ENCODE results near the gene RASD1. TPM values are rescaled to one million over a fixed set of nuclear protein-coding genes. Genes with fewer than 3 reads are reported as not detected.

The RASD1 gene
- total RNA-seq, 1 donor from 2014 or later: 9.2 TPM

Small RNA genes lying within 50 kb of the gene (small RNA-seq; reads per million reads assigned to genes)
- not detected for gene RF00019

Other genes with a start within 250 kb of the RASD1 start
- 113 TPM for gene COPS3, start 215.1 kb downstream of the RASD1 start, total RNA-seq
- 5.6 TPM for gene NT5M, start 193.0 kb downstream of the RASD1 start, total RNA-seq
- 16.1 TPM for gene MED9, start 19.4 kb downstream of the RASD1 start, total RNA-seq
- gene PEMT, start 95.3 kb upstream of the RASD1 start, total RNA-seq: 15.3 TPM
- 14.3 TPM for gene RAI1, start 185.1 kb upstream of the RASD1 start, total RNA-seq